ENCODE results near the gene EXOSC1.
"Not testable (repeated sequence)": the region's sequence is repeated elsewhere in the genome, so short reads cannot be mapped to it uniquely, and the experiment has no call there.

The EXOSC1 gene

DNA sequence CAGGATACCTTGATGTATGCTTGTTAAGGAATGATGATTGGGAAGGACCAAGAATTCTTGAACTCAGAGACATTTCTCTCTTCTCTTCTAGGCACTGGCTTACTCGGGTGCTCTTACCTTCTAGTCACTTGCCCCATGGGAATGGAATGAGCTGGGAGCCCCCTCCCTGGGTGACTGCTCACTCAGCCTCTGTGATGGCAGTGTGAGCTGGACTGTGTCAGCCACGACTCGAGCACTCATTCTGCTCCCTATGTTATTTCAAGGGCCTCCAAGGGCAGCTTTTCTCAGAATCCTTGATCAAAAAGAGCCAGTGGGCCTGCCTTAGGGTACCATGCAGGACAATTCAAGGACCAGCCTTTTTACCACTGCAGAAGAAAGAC is 10.9 kb upstream of the EXOSC1 start:
- DNase-seq = no peak

DNA sequence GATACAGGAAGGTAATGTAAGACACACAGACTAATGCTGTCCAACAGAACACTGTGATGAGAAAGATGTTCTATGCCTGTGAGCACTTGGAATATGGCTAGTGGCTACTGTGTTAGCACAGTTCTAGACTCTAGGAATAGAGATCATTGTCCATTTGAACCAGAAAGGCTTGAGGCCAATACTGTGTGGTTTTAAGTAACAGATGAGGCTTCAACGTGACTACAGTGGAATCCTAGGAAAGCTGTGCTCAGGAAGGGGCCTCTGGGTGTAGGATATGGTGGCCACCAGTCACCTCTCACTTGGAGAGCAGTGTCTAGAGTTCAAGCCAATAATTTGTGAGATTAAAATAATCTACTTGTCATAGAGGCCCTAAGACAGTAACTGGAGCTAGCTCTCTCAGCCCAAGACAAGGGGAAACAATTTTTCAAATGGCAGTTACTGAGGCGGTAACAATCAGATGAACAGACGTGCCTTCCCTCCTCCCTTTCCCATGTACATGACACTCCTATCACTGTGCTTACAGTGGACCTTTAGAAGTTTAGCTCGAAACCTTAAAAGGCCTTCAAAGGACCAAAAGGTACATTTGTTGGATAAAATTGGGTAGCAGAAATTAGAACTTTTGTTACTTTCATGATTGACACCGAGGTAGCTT is 10.4 kb upstream of the EXOSC1 start:
- DNase-seq = no peak

DNA sequence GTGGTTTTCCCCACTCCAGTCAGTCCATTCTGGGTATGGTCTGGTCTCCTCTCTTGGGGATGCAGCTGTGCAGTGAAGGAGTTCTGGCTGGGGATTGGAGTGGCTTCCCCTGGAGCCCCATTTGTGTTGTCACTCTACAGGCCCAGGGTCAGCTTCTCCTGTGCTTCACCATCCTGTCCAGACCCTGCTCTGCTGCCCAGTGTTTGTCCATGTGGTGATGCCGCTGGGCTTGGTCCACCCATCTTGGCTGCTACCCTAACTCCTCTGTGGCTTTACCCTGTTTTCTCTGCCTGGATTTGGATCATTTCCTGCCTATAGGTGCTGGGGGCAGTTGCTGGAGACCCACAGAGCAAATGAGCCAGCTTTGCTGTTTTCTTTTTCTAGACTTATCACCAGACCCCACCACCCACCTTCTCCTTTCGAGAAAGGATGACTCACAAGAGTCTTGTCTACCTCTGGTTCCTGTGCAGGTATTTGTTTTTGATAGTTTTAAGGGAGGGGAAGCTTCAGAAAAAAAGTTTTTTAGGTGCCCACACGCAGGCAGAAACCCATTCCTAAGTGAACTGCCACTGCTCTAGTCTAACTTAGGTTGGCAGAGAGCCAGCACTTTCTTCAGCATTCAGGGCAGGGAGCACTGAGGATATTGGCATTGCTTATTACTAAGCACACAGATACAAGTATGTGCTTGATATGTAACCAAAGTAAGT is 8.7 kb upstream of the EXOSC1 start:
- peak; percentile 19 for DNase-seq

DNA sequence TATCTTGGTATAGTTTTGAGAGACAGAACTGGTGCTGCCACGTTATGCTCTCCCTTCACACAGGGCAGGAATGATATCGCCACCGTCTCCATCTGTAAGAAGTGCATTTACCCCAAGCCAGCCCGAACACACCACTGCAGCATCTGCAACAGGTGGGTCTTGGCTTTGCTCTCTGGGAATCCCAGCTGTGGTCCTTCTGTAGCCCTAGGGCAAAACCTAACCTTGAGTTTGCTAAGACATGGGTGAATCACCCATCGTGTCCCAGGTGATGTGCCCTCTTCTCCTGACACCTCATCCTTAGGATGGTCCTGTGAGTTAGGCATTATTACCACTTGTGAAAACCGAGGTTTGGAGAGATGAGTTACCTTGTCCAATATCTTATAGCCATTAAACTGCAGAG is 6.5 kb upstream of the EXOSC1 start:
- no peak for DNase-seq

DNA sequence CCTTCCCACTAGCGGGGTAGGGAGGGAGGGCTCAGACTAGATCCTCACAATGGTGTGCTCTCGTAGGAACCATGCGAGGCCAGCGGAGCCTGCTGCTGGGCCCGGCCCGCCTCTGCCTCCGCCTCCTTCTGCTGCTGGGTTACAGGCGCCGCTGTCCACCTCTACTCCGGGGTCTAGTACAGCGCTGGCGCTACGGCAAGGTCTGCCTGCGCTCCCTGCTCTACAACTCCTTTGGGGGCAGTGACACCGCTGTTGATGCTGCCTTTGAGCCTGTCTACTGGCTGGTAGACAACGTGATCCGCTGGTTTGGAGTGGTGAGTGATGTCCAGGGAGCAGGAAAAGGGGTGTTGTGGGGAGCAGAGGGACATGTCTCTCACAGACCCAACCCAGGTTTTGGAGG is 5.8 kb upstream of the EXOSC1 start:
- no peak for DNase-seq

DNA sequence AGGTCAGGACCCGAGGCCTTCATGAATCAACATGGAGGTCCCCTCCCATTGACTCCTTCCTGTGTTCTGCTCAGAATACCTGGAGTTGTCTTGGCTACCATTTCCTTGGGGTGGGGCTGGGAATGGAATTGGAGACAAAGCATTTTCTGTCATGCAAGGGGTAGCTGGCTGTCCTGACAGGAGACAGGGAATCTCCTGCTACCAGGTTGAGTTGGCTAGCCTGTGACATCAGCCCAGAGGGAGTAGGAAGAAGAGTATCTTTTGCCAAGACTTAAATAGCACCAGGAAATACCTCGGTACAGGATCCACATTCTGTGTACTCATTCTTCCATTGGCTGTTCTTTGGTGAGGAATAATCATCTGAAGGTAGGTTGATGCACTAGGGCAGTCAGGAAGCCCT is 5.0 kb upstream of the EXOSC1 start:
- no peak for DNase-seq

DNA sequence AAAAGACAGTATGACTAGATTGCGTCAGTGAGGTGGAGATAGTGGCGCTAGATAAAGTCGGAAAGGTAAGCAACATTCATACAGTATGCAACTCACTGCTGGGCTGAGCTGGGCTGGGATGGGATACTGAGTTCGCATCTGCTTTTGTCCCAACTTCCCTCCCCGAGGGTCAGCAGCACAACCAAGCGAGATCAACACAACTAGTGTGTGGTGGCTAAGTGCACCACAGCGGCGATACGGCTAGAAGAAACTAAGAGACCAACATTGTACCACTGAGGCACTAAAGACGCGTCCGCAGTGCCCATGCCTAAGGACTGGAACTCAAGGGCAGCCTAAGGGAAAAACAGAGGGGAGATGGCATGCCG is 467 bp downstream of the EXOSC1 start:
- no peak for DNase-seq

DNA sequence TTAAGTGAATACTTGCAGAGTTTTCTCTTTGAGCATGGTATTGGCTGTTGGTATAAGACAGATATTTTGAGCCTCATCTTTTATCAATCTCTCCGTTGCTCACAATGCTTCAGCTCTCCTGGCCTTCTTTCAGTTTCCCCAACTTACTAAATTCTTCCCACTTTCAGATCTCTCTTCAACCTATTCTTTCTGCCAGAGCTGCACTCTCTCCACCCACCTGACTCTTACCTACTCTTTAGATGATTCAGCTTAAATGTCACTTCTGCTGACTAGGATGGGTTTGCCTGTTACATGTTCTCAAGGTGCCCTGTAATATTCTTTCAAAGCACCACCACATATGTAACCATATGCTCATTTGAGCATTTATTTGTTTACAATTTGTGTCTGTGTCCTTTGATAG is 1.6 kb downstream of the EXOSC1 start:
- DNase-seq = no peak

DNA sequence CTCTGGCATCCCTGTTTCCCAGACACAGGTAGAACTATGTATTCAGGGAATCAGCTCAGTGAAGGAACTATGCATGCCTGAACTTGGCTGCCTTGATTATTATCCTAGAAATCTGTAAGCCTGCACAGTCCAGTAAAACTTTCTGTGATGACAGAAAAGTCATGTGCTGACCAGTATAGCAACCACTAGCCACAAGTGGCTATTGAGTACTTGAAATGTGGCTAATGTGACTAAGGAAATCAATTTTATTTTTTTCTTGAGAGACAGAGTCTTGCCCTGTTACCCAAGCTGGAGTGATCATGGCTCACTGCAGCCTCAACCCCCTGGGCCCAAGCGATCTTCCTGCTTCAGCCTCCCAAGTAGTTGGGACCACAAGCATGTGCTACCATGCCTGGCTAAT is 3.5 kb downstream of the EXOSC1 start:
- DNase-seq = no peak

DNA sequence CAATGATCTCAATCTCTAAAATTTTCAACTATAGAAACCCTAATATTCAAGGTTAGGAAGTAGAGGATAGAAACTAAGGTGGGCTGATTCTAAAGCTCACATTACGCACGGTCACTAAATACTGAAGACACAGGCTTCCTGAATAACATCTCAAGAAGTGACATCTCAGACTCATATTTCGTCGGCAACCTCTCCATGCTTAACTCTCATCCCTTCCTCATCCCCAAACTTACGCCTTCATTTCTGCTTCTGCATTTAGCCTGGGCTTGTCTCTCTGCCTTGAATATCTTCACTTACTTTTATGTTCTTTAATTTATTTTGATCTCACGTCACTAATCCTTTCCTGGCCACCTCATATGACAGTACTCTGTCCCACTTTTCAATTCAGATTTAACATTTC is 10.6 kb downstream of the EXOSC1 start:
- no peak for DNase-seq

DNA sequence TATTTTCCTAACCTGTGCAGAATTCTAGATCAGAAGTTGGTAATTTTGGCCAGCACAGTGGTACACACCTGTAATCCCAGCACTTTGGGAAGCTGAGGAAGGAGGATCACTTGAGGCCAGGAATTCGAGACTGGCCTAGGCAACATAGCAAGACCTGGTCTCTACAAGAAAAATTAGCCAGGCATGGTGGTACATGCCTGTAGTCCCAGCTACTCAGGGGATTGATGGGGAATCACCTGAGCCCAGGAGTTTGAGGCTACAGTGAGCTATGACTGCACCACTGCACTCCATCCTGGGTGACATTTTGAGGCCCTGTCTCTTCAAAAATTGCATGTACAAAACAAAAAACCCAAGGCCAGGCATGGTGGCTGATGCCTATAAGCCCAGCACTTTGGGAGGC is 11.2 kb downstream of the EXOSC1 start:
- no peak for DNase-seq

DNA sequence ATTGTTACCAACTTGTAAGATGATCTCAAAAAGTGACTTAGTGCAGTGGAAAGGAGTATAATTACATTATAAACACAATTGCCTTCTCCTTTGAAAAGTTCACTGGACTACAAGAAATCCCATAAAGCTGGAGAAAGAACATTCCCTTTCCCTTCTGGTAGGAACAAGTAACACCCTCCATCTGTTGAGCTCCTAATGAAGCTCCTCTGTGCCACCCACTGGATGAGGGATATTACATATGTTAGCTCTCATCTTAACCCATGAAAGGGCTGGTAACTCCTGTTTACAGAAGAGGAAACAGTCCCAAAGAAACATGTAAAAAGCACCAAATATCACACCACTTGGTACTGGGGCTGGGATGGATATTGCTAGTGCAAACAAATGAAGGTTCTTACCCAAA is 11.8 kb downstream of the EXOSC1 start:
- no peak for DNase-seq

DNA sequence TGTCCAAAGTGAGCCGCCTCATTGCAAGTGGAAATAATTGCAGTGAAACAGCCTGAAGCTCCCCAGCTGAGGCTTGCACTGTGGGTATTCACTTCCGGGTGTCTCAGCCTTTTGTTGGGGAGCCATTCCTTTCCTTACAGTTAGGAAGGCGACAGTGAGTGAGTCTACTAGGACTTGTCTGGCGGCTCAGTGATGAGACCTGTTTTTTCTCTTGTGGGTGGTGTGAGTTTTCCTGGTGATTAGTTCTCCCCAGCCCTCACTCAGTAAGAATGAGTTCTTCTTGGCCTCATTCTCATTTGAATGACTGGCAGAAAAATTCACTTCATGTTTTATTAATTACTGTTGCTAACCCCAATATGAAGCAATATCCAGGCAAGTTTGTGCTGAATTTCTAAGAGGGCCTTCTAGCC is 17.2 kb downstream of the EXOSC1 start:
- DNase-seq = peak; percentile 26

DNA sequence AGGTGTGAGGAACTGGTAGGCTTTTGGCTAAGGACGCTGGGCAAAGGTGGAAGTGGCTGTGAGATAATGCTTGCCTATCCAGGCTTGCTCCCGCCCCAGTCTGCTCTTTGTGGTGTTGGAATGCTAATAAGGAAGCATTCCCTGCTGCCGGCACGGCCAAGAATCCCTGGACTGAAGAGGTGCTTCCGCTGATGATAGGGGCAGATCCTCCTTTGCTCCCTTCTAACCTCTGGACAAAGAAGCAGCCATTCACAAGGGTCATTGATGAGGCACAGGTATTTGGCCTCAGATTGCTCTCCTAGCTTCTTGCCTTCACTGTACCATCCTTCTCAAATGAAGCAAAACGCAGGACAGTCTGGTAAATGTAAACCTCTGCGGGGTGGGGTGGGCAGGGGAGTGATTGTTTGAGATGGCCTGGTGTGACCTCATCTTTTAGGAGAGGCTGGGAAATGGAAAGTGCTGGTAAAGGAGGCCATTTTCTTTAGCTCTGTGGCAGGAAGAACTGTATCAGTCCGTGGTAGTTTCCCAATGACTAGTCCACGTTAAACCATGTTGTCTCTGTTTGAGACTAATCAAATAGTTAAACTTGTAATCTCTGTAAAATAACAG is 18.1 kb downstream of the EXOSC1 start:
- DNase-seq = no peak

DNA sequence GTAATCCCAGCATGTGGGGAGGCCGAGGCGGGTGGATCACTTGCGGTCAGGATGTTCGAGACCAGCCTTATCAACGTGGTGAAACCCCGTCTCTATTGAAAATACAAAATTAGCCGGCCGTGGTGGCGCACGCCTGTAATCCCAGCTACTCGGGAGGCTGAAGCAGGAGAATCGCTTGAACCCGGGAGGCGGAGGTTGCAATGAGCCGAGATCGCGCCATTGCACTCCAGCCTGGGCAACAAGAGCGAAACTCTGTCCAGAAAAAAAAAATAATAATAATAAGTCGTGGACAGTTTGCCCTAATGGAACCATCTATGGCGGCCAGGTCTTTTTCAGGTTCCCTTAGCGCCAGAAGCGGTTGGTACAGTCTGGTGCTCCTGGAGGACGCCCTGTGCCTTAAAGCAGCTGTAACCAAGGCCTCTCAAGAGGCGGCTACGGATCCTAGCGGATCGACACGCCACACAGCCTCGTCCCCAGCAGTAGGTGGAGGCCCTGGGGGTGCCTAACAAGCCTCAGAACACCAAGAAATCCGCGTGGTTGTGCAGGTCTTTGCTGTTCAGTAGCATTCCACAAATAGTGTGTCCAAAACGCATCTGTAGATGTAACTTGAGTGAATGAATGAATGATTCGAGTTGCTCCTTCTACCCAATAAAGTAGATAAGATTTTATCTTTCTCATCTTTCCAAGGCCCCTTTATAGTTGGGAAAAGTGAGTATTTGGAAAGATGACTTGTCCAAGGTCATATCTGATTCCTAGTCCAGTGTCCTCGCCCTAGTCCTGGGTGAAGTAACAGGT is 18.8 kb downstream of the EXOSC1 start:
- DNase-seq = peak; percentile 19

DNA sequence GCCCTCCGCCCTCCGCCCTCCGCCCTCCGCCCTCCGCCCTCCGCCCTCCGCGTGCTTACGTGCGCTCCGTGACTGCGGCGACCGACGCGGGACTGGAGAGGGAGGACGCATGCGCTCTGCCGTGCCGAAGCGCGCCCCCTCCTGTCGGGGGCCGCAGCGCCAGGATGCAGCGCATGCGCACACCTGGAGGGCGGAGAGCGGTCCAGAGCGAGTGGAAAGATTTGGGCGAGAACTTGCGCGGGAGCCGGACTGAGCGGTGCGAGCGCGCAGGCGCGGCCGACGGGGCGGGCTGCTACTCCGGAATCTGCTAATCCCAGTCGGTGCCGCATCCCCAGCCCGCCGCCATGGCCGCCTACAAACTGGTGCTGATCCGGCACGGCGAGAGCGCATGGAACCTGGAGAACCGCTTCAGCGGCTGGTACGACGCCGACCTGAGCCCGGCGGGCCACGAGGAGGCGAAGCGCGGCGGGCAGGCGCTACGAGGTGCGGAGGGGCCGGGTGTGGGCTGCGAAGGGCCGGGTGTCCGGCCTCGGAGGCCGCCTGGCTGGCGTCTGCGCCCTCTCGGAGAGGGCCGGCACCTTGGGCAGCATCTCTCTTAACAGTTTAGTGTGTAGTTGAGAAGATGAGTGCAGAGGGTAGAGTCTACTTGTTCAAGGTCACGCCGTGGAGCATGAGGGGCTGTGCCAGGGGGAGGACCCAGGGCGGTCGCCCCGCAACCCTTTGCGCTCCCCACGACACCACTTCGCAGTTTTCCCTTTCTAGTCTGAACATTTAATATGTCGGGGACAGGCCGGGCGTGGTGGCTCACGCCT is 19.6 kb downstream of the EXOSC1 start, which contains the start of gene PGAM1:
TSS of gene PGAM1 (plus strand) at position 228 of the 812 bp plus-strand sequence. CDS start at position 345, 117 bp downstream.
- peak; percentile 94 for DNase-seq

DNA sequence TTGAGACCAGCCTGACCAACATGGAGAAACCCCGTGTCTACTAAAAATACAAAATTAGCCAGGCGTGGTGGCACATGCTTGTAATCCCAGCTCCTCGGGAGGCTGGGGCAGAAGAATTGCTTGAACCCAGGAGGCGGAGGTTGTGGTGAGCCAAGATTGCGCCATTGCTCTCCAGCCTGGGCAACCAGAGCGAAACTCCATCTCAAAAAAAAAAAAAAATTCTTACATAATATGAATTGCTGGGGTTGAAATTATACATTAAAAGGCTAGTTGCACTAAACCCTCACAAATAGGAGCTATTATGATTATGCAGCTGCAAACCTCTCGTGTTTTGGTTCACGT is 22.1 kb downstream of the EXOSC1 start:
- DNase-seq = not testable (repeated sequence)

DNA sequence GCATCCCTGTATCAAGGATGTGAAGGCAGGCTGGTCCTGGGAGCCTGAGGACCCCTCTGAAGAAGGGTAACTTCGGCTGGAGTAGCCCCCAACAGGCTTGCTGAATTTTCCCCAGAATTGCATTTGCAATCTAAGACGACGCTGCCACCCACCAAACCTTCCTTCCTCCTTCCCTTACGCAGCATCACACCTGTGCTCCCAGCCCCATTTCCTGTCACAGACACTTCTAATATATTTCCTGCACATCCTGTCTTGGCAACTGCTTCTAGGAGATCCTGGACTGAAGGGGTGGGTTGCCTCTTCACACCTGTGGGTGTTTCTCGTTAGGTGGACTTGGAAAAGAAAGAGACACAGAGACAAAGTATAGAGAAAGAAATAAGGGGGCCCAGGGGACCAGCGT is 29.2 kb downstream of the EXOSC1 start:
- DNase-seq = no peak

DNA sequence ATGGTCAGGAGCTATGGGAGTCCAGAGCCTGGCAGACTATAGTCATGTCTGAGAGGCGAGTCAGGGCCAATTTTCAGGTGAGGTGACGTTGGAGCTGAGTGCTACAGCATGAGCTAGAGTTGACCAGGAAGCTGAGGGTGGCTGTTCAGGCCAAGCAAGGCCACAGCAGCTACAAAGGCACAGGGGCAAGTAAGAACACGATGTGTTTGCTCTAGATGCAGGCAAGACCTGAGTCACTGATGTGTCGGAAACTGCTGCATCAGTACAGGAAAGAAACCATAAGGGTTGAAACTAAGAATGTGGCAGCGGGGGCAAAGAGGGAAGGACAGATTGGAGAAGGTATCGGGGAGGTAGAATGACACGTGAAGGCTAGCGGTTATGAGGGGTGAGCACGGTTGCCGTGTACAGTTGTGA is 32.9 kb downstream of the EXOSC1 start:
- peak; percentile 50 for DNase-seq

DNA sequence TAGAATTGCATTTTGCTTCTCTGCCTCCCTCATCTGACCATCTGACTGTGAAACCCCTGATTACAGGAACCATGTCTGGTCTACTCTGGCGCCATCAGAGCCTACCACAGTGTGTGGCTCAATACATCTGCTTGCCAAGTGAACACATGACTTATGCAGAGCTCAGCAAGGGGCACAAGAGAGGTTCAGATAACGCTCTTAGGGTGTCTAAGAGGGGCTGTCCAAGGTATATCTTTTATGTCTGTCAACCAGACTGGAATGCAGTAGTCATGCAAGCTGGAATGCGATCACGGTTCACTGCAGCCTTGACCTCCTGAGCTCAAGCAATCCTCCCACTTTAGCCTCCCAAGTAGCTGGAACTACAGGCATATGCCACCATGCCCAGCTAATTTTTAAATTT is 34.4 kb downstream of the EXOSC1 start:
- no peak for DNase-seq

DNA sequence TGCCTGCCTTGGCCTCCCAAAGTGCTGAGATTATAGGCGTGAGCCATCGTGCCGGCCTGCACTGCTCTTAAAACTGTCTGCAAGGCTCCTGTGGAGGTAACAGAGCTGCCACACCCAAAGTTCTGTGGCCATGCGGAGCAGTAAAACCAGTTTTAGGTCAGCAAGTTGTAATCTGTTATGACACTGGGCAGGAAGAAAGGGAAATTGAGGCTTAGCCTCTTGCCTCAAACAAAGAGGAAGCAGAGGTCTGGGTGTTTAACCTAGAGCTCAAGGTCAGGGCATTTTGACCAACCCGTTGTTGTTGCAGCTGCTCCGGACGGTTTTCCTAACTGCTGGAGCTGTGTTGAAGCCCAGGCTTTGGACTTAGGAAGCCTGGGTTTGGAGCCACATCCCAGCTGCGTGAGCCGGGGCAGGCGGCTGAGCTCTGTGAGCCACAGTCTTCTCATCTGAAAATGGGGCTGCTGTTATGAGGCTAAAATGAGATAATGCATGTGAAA is 37.3 kb downstream of the EXOSC1 start:
- no peak for DNase-seq

DNA sequence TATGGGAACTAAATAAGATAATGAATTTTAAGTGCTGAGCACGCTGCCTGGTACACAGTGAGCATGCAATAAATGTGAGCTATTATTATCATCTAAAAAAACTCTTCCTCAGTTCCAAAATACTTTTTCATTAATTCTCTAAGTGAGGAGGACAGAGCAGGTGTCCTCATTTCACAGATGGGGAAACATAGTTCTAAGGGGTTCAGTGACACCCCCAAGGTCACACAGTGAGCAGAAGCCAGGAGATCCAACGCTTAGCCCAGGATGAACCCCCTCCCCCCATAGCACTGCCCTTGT is 37.9 kb downstream of the EXOSC1 start:
- no peak for DNase-seq

Measured in stimulated activated CD4-positive, alpha-beta T cell treated with anti-CD3 and anti-CD28 coated beads, Interleukin-4, amount 100 ng/mL, for 1 hour (primary cell).